GM21515 (cell line): ENCODE data around the gene RRP36.
"Not testable (repeated sequence)": the region's sequence is repeated elsewhere in the genome, so short reads cannot be mapped to it uniquely, and the experiment has no call there.

ENCODE experiments used
- ATAC-seq: cut with Tn5 transposase; IDR thresholded peaks from one replicate; pipeline ENCODE4 v1.9.1; 2021; ENCODE audit not compliant: unreplicated experiment

RRP36 gene, protein sequence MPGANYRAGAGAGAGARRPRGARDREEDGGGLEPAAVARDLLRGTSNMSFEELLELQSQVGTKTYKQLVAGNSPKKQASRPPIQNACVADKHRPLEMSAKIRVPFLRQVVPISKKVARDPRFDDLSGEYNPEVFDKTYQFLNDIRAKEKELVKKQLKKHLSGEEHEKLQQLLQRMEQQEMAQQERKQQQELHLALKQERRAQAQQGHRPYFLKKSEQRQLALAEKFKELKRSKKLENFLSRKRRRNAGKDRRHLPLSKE

DNA sequence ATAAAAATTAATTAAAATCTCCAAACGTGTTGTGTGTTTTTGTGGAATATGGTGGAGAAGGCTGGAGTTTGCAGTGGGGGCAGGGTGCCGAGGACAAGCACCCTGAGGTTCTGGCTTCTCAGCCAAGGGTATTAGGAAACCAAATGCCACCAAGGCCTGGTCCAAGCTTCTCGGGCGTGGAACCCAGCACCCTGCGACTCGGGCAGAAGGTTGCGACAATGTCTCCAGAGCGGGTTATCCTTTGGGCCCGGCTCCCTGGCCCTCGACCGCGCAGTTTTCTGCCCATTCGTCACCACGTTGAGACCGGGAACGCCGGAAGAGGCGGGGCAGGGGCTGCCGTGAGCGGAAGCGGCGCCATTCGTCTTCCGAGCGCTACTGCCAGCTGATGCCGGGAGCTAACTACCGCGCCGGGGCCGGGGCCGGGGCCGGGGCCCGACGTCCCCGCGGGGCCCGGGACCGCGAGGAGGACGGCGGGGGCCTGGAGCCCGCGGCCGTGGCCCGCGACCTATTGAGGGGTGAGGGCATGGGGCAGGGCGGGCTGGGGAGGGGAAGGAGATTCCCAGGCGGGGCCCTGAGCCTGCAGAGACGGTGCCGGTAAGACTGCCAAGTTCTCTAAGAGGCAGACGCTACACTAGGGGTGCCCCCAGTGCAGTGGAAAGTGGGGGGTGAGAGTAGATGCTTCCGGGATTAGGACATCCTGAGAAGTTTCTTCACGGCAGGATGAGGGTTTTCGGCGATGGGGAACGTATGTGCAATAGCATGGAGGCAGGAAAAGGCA is at the start of gene RRP36:
RRP36 (plus strand) TSS at position 354 of the 778 bp plus-strand sequence; CDS start at position 386, 32 bp downstream.
- peak; percentile 56 for ATAC-seq

DNA sequence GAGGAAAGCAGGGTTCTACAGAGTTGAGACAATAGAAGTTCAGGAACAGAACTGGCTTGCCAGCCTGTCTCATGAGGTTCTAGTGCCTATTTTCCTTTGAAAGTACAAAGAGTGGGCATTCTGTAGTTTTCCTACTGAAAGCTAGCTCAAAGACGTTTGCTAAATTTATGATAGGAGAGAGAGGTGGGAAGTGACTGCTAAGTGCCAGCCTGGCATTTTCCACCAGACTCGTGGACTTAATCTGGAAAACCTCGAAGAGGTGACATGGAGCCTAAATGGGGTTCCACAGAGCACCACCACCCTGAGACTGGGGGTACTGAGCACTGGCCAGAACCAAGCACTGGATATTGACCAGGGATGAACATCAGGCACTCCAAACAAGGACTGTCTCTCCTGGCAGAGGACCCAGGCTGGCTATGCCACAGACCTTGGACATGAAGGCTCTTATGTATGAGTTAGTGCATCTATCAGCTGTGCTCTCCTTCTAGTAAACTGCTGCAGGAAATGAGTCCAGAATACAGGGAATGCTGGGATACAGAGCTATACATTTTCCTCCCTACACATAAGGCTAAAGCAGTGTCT is 49.6 kb upstream of the RRP36 start:
- ATAC-seq: no peak

DNA sequence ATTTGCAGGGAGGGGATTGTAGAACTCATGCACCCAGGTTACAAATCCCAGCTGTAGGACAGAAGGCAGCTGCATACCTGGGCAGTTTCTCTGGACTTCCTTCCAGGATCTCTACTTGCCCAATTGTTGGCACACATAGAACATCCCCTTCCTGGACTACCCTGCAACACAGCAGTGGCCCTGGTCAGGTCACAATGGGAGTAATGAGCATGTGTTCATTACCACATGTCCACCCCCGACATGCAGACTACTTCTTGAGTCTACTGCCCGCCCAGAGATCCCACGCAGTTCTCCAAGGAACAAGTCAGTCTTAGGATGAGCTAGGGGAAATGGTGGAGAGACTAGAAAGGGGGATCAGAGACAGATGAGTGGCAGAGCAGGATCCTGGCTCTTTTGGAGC is 47.5 kb upstream of the RRP36 start:
- no peak for ATAC-seq

DNA sequence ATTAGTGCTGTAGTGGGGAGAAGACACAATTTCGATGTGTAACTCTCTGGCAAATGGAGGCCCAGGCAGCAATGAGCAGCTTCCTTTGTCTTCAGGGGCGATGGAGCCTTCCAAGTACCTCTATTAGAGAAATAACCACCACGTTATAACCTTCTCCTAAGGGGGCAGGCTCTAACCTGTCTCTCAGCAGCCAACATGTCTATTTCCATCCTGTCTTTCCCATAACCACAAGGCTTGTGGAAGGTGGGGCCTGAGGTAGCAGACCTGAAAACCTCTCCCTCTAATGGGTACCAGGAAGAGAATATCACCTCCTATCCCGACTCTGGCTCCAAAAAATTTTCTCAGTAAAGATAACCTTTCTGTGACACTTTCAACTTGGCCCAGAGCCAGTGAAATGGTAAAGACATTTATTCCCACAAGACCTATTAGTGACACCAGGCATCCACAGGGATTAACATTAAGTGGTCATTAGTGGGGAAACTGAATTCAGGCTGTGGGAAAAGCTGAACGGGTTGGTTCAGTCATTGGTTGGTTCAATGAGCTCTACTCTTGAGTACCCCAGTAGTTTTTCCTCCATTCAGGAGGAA is 46.4 kb upstream of the RRP36 start:
- no peak for ATAC-seq

DNA sequence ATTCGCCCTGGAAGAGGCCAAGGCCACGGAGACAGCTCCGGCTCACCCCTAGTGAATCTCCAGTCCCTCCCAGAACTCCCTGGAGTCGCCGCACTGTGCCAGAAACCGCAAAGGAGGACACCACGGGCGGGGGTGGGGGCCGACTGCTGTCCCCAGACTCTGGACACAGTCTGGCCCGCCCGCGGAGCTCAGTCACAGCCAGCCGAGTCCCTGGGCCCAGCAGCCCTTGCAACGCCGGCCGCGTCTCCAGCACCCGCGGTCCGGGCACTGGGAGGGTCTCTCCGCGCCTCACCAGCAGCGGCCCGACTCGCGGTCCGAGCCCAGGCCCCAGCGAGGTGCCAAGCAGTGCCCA is 43.0 kb upstream of the RRP36 start:
- no peak for ATAC-seq

DNA sequence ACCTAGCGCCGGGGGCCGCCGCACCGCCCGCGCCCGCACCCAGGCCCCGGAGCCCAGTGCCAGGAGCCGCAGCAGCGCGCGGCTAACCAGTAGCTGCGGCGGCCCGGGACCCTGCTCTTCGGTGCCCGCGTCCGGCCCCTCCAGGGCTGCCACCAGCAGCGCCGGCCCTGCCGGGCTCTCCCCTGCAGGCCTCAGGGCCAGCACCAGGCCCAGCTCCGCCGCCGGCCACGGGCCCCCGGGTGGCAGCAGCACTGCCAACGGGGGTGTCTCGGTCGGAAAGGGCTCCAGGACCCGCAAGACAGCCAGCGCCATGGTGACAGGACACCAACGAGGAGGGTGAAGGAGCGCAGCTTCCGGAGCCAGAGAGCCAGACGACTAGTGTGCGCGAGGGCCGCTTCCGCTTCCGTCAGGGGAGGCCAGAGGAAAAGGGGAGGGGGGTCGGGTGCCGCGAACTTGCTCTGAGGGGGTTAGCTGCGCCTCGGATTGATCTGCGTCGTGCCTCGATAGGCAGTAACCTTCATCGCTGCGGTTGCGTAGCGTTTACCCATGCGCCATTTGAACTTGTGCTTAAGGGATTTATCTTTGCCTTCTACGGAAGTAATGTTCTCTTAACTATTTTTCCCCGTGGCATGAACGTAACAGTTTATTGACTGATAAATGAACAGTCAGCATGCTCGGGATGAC is 42.4 kb upstream of the RRP36 start, which contains the start of gene PEX6:
PEX6 (minus strand) TSS at position 343 of the 684 bp plus-strand sequence; CDS start at position 312, 31 bp downstream.
- ATAC-seq: peak; percentile 89

DNA sequence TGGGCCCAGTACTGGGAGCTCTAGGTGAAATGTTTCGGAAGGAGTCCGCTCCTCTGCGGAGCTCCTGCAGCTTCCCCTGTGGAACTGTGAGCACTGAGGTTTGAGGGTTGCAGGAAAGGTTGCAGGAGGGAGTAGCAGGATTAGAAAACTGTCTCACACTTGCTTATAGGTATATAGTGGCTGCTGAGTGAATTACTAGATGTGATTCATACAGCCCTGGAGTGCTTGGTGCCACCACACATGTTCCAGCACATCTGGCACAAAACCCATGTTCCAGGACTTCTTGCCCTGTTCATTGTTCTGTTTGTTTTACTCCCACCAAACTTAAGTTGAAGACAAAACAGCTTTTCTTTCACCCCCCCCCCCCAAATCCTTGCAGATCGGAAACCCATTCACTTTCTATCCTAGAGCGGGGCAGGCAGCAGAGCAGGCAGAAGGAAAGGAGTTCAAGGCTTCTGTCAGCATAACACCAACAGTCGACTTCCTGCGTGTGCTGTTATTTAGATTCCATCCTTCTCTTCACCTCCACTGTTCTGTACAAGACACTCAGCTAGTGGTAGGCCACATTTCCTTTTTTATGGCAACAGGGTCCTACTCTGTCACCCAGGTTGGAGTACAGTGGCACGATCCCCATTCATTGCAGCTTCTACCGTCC is 41.8 kb upstream of the RRP36 start:
- peak; percentile 6 for ATAC-seq

DNA sequence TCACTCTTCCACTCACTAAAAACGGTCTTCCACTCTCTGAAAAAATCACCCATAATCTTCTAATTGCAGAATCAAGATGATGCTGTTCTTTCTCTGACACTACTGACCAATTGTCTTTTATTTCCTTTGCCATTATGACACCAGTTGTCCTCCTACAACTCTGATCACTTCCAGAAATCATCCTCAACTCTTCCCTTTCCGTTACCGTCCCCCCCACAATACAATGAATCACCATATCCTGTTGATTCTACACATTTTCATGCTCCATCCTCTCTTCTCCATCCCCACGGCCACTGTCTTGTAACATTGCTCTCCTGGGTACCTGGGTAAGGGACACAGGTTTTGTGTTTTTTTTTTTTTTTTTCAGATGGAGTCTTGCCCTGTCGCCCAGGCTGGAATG is 39.6 kb upstream of the RRP36 start:
- ATAC-seq: no peak

DNA sequence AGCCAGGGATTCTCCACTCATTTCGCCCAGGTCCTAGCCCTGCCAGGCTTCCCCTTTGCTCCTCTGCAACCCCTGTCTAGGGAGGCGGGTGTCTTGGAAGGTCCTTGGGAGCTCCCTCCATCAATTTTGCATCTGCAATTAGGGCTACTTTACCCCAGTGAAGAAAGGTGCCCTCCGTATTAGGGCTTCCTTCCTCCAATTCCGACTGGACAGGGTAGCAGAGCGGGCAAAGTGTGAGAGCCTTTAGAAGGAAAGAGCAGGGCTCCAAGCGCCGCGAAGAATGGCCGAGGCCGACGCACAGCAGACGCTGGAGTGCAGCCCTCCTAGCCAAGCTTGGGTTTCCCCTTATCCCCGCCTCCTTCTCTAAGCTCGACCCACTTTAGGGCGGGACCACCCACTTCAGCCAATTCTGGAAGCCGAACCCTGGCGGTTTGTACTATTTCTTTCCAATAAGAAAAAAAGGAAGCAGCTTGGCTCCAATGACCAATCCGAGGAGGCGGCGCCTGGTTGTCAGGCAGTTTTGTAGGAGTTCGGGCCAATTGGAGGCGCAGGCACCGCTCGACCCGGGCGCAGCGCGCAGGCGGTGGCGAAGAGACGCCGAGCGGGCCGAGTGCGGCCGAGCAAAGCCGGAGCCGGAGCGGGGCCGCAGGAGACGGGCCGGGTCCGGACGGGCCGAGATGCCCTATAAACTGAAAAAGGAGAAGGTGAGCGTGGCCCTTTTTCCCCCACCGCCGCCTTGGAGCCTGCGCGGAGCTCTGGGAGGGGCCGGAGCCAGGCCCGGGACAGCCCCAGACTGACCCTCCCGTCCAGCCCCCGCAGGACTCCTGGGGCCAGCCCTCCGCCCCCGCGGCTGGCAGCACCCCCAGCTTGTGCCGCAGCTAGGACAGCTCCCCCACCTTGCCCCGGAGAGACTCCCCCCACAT is 37.2 kb upstream of the RRP36 start, which contains the start of gene PPP2R5D:
PPP2R5D (plus strand) TSS at position 570 of the 923 bp plus-strand sequence; CDS start at position 678, 108 bp downstream.
- peak; percentile 90 for ATAC-seq

DNA sequence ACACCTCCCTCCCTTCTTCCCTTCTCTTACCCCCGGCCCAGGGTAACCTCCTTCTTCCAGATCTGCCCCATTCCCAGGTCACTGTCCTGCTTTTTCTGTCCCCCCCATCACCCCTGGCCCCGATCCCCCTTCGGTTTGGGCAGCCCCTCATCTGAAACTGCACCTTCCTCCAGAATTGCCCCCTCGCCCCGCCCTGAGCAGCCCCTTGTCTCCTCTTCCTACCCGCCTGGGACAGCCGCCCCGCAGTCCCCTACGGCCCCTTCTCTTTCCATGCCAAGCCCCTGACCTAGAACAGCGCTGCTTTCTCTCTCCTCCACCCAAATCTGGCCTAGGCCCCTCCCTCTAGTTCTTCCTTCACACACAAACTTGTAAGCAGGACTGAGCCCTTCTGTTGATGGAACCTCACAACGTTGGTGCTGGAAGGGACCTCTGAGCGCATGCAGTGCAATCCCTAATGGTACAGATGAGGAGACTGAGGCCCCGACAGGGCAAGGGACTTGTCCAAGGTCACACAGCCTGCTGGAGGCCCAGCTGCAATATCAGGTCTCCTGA is 36.4 kb upstream of the RRP36 start:
- ATAC-seq: no peak

DNA sequence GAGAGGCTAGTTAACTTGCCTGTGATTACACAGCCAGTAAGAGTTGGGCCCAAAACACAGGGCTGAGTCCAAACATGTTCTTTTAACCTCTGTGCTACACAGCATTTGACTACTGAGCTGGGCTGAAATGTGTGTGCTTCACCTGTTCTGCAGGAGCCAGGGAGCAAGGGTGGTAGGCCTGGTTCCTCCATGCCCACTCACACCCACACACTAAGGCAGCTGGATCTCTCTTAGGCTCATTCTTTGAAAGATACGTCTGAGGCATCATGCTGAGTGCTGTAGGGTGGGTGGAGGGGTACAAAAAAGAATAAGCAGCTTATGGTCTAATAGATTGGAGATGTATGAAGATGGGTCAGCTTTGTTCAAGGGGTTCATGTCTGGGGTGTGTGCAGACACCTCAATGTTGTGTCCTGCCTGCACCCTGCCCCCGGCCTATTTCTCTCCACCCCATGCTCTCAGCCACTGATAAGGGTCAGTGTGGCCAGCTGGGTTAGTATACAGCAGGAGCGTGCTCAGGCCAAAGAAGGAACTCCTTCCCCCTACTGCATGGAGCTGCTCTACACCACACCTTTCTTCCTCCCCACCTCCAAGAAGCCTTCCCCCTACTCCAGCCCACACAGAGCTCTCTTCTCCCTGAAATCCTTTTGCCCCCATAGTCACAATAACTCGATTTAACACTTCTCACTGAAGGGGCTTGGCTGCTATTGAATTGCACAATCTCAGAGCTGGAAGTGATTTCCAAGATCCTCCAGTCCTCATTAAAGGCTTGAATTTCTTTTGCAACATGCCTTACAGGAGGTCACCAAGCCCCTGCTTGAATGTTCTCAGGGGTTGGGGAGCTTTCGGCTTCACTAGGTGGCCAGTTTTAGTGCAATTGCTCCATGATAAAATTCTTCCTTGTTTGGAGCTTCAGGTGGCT is 33.6 kb upstream of the RRP36 start:
- no peak for ATAC-seq

DNA sequence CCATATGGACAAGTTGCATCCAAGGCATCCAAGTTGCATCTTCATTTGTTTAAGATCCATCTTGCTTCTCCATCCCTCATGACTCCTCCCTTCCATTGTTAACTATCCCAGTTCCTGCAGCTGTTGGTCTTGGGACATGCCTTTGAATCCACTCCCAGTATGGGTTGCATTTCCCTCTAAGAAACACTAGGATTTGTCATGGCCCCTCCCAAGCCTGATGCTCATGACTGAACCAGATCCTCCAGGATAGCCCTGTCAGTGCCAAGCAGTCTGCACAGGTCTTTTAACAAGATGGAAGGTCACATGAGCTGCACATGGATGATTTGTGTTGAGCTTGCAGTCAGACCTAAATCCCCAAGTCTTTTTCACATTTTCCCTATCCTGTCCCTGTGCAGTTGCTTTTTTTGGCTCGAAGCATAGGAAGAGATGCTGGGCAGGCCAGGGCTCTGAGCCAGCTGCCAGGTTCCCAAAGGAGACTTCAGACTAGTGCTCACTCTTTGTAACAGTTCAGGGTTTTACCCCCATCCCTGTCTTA is 32.9 kb upstream of the RRP36 start:
- no peak for ATAC-seq

DNA sequence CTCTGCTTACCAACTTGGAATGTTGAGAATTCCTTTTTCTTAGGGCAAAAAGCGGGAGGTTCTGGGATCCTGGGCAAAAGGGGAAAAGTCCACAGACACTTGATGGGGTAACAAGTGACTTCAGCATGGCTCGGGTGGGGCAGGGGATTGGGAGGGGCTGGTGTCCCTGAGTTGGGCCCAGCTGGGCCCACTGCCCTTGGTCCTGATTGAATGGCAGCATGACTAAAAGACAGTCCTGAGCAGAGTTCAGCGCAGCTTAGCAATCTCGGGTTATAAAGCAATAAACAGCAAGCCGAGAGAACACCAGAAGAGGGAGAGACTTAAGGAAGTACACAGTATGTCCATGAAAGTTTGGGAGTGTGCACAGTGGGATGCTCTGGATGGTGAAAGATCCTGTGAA is 31.5 kb upstream of the RRP36 start:
- ATAC-seq: no peak

DNA sequence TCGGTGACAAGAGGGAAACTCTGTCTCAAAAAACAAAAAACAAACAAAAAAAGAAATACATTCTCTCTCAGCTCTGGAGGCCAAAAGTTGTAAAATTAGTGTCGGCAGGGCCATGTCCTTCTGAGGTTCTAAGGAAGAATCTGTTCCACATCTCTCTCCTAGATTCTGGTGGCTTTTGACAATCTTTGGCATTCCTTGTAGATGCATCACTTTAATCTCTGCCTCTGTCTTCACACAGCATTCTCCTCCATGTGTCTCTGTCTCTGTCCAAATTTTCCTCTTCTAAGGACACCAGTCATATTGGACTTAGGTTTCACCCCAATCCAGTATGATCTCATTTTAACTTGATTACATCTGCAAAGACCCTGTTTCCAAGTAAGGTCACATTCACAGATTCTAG is 28.0 kb upstream of the RRP36 start:
- no peak for ATAC-seq

DNA sequence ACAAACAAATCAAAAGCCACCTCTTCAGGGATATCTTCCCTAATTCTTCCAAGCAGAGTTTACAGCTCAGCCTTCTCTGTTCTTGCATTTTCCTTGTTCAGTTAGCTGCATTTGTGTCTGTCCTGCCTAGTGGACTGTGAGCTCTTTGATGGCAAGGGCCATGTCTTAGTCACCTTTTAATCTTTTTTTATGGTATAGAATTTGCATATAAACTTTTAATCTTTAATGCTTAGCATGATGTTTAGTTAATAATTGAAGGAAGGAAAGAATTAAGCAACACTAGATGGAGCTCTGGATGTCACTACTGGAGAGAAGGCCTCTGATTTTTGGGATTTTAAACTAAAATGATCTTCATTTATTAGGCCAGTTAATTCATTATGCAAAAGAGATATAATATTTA is 24.9 kb upstream of the RRP36 start:
- no peak for ATAC-seq

DNA sequence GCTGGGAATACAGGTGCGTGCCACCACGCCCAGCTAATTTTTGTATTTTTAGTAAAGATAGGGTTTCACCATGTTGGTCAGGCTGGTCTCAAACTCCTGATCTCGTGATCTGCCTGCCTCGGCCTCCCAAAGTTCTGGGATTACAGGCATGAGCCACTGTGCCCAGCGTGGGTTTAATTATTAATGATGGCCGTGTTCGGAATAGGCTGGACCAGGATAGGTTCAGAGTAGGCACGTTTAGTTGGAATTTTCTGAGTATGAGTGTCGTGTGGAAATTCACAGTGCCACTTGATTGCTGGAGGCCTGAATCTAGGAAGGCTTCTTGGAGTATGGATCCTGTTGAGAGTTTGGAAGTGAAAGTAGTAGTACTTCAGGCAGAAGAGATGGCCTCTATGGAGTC is 23.2 kb upstream of the RRP36 start:
- not testable (repeated sequence) for ATAC-seq

DNA sequence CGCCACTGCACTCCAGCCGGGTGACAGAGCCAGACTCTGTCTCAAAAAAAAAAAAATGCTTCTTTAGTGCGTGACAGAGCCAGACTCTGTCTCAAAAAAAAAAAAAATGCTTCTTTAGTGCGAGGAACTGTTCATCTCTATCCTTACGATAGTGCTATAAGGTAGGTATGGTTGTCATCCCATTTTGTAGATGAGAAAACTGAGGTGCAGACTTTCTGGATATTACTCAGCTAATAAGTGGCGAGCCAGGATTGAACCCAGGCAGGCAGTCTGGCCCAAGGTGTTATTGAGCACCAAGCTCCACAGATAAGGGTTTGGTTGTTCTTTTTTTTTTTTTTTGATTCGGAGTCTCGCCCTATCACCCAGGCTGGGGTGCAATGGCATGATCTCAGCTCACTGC is 19.6 kb upstream of the RRP36 start:
- no peak for ATAC-seq

DNA sequence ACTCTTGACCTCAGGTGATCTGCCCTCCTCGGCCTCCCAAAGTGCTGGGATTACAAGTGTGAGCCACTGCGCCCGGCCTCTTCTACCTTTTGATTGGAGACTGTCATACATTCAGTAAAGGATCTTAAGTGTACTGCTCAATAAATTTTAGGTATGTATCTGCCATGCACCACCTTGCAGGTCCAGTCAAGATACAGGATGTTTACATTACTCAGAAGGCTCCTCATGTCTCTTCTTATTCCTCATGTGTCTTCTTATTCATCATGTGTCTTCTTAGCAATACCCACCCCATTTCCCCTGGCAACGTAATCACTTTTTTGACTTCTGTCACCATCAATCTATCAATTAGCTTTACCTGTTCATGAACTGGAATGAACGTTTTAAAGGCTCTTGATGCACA is 15.6 kb upstream of the RRP36 start:
- ATAC-seq: no peak
